HG03045 (cell line): ENCODE results near the gene AMMECR1L.

Experiments used
- ATAC-seq: cut with Tn5 transposase; IDR thresholded peaks from one replicate; pipeline ENCODE4 v1.9.1; 2021; ENCODE audit warnings: mild to moderate bottlenecking, moderate library complexity; ENCODE audit not compliant: unreplicated experiment

The AMMECR1L gene

GRCh38 chr2:127887082-127887775, 1.5 kb upstream of the AMMECR1L start:
- ATAC-seq, result no peak

- ATAC-seq, result peak; percentile 32
Measured at GRCh38 chr2:127886593-127886935, 808 bp upstream of the AMMECR1L start.

- ATAC-seq, result peak; percentile 13
Measured at GRCh38 chr2:127884861-127885740, 655 bp downstream of the AMMECR1L start.

GRCh38 chr2:127884436-127884835, 1.3 kb downstream of the AMMECR1L start:
- no peak for ATAC-seq

- no peak for ATAC-seq
Measured at GRCh38 chr2:127879899-127880298, 5.9 kb downstream of the AMMECR1L start.

GRCh38 chr2:127877626-127878025, 8.1 kb downstream of the AMMECR1L start:
- ATAC-seq, result no peak

GRCh38 chr2:127877136-127877535, 8.6 kb downstream of the AMMECR1L start:
- ATAC-seq, result no peak

GRCh38 chr2:127874378-127875269, 11.1 kb downstream of the AMMECR1L start:
- ATAC-seq, result no peak

GRCh38 chr2:127873707-127874303, 12.0 kb downstream of the AMMECR1L start:
- no peak for ATAC-seq

GRCh38 chr2:127872354-127872753, 13.4 kb downstream of the AMMECR1L start:
- no peak for ATAC-seq

- no peak for ATAC-seq
Measured at GRCh38 chr2:127865926-127866325, 19.8 kb downstream of the AMMECR1L start.

GRCh38 chr2:127864877-127865276, 20.9 kb downstream of the AMMECR1L start:
- ATAC-seq, result no peak

- ATAC-seq, result no peak
Measured at GRCh38 chr2:127862228-127862627, 23.5 kb downstream of the AMMECR1L start.

GRCh38 chr2:127860130-127860529, 25.6 kb downstream of the AMMECR1L start:
- ATAC-seq, result no peak

GRCh38 chr2:127859712-127860085, 26.1 kb downstream of the AMMECR1L start:
- ATAC-seq, result no peak

GRCh38 chr2:127857265-127857808, 28.4 kb downstream of the AMMECR1L start:
- ATAC-seq, result peak; percentile 12

GRCh38 chr2:127853671-127854070, 32.1 kb downstream of the AMMECR1L start:
- no peak for ATAC-seq

- no peak for ATAC-seq
Measured at GRCh38 chr2:127852388-127852787, 33.4 kb downstream of the AMMECR1L start.

GRCh38 chr2:127847931-127848330, 37.8 kb downstream of the AMMECR1L start:
- ATAC-seq, result no peak

GRCh38 chr2:127844973-127845372, 40.8 kb downstream of the AMMECR1L start:
- no peak for ATAC-seq

- ATAC-seq, result no peak
Measured at GRCh38 chr2:127843677-127844076, 42.1 kb downstream of the AMMECR1L start.
